GM19397 (cell line): Measurements from ENCODE around the gene SMIM34.
"Not testable (repeated sequence)": the region's sequence is repeated elsewhere in the genome, so short reads cannot be mapped to it uniquely, and the experiment has no call there.

Experiments used
- ATAC-seq: cut with Tn5 transposase; IDR thresholded peaks from one replicate; pipeline ENCODE4 v1.9.1; 2021; ENCODE audit warnings: mild to moderate bottlenecking, moderate library complexity; ENCODE audit not compliant: unreplicated experiment

Gene SMIM34

GRCh38 chr21:34374462-34374861, 49.3 kb downstream of the SMIM34 start:
- ATAC-seq, result not testable (repeated sequence)

- ATAC-seq, result no peak
Observed at GRCh38 chr21:34372321-34372720, 51.4 kb downstream of the SMIM34 start.

- no peak for ATAC-seq
Observed at GRCh38 chr21:34369741-34370140, 54.0 kb downstream of the SMIM34 start.
